ENCODE results near the gene DRGX.

The DRGX gene

DNA sequence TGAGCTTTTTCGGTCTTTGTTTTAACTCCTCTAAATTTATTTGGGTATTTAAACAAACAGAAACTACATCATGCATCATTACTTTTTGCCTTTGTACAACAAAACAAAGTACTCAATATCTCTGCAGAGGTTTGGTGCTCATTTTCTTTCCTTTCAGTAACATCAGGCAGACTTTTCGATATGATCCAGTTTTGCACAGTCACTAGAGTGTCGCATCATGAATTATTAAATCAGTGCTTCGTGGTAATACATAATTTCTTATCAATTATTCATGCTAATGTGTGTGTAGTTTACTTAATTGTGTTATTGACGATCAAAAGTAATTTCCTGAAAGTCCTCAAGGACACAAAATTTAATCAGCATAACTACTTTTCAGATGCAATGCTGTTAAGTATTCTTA lies 31.8 kb downstream of the DRGX start:
- H3K4me3 ChIP-seq (ENCODE audit: low read depth, low read length): no peak overlapping the region
- TF ChIP-seq, protein P1, sequence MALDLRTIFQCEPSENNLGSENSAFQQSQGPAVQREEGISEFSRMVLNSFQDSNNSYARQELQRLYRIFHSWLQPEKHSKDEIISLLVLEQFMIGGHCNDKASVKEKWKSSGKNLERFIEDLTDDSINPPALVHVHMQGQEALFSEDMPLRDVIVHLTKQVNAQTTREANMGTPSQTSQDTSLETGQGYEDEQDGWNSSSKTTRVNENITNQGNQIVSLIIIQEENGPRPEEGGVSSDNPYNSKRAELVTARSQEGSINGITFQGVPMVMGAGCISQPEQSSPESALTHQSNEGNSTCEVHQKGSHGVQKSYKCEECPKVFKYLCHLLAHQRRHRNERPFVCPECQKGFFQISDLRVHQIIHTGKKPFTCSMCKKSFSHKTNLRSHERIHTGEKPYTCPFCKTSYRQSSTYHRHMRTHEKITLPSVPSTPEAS (tag by site-specific recombination; IDR thresholded peaks at IDR 0.05): no peak
- TF ChIP-seq, protein P2, sequence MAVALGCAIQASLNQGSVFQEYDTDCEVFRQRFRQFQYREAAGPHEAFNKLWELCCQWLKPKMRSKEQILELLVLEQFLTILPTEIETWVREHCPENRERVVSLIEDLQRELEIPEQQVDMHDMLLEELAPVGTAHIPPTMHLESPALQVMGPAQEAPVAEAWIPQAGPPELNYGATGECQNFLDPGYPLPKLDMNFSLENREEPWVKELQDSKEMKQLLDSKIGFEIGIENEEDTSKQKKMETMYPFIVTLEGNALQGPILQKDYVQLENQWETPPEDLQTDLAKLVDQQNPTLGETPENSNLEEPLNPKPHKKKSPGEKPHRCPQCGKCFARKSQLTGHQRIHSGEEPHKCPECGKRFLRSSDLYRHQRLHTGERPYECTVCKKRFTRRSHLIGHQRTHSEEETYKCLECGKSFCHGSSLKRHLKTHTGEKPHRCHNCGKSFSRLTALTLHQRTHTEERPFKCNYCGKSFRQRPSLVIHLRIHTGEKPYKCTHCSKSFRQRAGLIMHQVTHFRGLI (tag by site-specific recombination; IDR thresholded peaks at IDR 0.05): no peak
- TF ChIP-seq, protein P3, sequence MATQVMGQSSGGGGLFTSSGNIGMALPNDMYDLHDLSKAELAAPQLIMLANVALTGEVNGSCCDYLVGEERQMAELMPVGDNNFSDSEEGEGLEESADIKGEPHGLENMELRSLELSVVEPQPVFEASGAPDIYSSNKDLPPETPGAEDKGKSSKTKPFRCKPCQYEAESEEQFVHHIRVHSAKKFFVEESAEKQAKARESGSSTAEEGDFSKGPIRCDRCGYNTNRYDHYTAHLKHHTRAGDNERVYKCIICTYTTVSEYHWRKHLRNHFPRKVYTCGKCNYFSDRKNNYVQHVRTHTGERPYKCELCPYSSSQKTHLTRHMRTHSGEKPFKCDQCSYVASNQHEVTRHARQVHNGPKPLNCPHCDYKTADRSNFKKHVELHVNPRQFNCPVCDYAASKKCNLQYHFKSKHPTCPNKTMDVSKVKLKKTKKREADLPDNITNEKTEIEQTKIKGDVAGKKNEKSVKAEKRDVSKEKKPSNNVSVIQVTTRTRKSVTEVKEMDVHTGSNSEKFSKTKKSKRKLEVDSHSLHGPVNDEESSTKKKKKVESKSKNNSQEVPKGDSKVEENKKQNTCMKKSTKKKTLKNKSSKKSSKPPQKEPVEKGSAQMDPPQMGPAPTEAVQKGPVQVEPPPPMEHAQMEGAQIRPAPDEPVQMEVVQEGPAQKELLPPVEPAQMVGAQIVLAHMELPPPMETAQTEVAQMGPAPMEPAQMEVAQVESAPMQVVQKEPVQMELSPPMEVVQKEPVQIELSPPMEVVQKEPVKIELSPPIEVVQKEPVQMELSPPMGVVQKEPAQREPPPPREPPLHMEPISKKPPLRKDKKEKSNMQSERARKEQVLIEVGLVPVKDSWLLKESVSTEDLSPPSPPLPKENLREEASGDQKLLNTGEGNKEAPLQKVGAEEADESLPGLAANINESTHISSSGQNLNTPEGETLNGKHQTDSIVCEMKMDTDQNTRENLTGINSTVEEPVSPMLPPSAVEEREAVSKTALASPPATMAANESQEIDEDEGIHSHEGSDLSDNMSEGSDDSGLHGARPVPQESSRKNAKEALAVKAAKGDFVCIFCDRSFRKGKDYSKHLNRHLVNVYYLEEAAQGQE (tag by site-specific recombination; IDR thresholded peaks at IDR 0.05): no peak
- no peak for TF ChIP-seq ZNF202 (tag by site-specific recombination; IDR thresholded peaks at IDR 0.05; ENCODE audit: borderline replicate concordance)
- H3K4me1 ChIP-seq (ENCODE audit: control insufficient read depth, insufficient read depth, low read length): no peaks in the 10 kb centered on the region
- H3K9me3 ChIP-seq (ENCODE audit: control insufficient read depth, insufficient read depth, low read depth, low read length): no peaks in the 10 kb centered on the region
- no peak overlapping the region for H3K27ac ChIP-seq (ENCODE audit: extremely low read depth, low read depth, low read length)
- ChIA-PET POLR2A (no interaction called here), CTCF (interaction anchor here (0.6 kb wide), 1 partner anchor 696 kb away, joined by 3 read pairs; no protein-coding TSS in a partner anchor)
- H3K36me3 ChIP-seq (ENCODE audit: control insufficient read depth in 2 of 2, insufficient read depth in 1 of 2, low read length in 2 of 2): no peaks in the 10 kb centered on the region

DNA sequence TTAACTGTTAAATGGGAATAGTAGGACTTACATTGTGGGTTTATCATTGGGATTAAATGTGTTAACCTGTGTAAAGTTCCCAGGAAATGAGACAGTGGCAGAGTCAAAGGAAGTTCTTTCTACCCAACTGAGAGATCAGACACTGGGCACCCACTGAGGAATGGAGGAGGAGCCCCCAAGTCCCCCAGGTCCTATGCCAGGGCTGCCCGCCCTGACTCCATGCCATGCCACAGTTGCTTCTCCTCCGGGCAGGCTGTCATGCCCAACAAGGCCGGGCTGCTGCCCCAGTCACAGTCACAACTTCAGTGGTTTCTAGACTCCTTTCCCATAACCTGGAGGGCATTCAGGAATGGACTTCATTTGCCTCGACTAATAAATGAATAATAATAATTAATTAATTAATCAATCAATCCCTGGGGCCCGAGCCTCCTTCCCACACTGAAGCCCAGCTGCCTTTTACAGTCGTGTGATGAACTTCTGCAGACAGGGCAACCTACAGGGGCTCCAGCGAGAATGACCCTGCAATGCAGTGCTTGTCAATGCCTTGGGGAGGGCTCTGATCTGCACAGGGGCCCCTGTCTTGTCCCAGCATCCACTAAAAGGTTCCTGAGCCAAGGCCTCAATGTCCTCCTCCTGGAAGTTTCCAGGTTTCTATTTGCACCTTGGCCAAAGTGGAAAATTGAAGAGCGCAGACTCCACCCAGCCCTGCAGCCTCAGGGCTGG lies 32.4 kb downstream of the DRGX start:
- TF ChIP-seq GLIS1 (tag by site-specific recombination; IDR thresholded peaks at IDR 0.05) (no peak), ZNF202 (tag by site-specific recombination; IDR thresholded peaks at IDR 0.05; ENCODE audit: borderline replicate concordance) (no peak), HOXC10 (CRISPR knock-in tag; IDR thresholded peaks at IDR 0.05) (no peak), KLF8 (tag by site-specific recombination; IDR thresholded peaks at IDR 0.05) (no peak), MYNN (tag by site-specific recombination; IDR thresholded peaks at IDR 0.05; ENCODE audit: borderline replicate concordance) (no peak), ZNF133 (tag by site-specific recombination; IDR thresholded peaks at IDR 0.05) (no peak), ZNF791 (tag by site-specific recombination; IDR thresholded peaks at IDR 0.05) (no peak), ZEB2 (tag by site-specific recombination; IDR thresholded peaks at IDR 0.05) (no peak), ZBTB7A (tag by site-specific recombination; IDR thresholded peaks at IDR 0.05; ENCODE audit: low read depth) (no peak), ZNF837 (tag by site-specific recombination; IDR thresholded peaks at IDR 0.05) (no peak), ZNF175 (tag by site-specific recombination; IDR thresholded peaks at IDR 0.05) (no peak), ZNF501 (tag by site-specific recombination; IDR thresholded peaks at IDR 0.05) (no peak), ZNF394 (tag by site-specific recombination; IDR thresholded peaks at IDR 0.05; ENCODE audit: borderline replicate concordance) (no peak), ZNF560 (tag by site-specific recombination; IDR thresholded peaks at IDR 0.05; ENCODE audit: borderline replicate concordance) (no peak), ZNF223 (tag by site-specific recombination; IDR thresholded peaks at IDR 0.05) (no peak), KLF10 (tag by site-specific recombination; IDR thresholded peaks at IDR 0.05) (no peak), ZNF404 (tag by site-specific recombination; IDR thresholded peaks at IDR 0.05) (no peak)
- TF ChIP-seq, protein P4, sequence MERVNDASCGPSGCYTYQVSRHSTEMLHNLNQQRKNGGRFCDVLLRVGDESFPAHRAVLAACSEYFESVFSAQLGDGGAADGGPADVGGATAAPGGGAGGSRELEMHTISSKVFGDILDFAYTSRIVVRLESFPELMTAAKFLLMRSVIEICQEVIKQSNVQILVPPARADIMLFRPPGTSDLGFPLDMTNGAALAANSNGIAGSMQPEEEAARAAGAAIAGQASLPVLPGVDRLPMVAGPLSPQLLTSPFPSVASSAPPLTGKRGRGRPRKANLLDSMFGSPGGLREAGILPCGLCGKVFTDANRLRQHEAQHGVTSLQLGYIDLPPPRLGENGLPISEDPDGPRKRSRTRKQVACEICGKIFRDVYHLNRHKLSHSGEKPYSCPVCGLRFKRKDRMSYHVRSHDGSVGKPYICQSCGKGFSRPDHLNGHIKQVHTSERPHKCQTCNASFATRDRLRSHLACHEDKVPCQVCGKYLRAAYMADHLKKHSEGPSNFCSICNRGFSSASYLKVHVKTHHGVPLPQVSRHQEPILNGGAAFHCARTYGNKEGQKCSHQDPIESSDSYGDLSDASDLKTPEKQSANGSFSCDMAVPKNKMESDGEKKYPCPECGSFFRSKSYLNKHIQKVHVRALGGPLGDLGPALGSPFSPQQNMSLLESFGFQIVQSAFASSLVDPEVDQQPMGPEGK (tag by site-specific recombination; IDR thresholded peaks at IDR 0.05): no peak
- TF ChIP-seq, protein P5, sequence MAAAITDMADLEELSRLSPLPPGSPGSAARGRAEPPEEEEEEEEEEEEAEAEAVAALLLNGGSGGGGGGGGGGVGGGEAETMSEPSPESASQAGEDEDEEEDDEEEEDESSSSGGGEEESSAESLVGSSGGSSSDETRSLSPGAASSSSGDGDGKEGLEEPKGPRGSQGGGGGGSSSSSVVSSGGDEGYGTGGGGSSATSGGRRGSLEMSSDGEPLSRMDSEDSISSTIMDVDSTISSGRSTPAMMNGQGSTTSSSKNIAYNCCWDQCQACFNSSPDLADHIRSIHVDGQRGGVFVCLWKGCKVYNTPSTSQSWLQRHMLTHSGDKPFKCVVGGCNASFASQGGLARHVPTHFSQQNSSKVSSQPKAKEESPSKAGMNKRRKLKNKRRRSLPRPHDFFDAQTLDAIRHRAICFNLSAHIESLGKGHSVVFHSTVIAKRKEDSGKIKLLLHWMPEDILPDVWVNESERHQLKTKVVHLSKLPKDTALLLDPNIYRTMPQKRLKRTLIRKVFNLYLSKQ (tag by site-specific recombination; IDR thresholded peaks at IDR 0.05; ENCODE audit: borderline replicate concordance): no peak
- Histone ChIP-seq H3K9me3 (ENCODE audit: control insufficient read depth, insufficient read depth, low read depth, low read length) (no peaks in the 10 kb centered on the region), H3K4me1 (ENCODE audit: control insufficient read depth, insufficient read depth, low read length) (no peaks in the 10 kb centered on the region), H3K36me3 (ENCODE audit: control insufficient read depth in 2 of 2, insufficient read depth in 1 of 2, low read length in 2 of 2) (no peaks in the 10 kb centered on the region), H3K4me3 (ENCODE audit: low read depth, low read length) (no peak overlapping the region), H3K27ac (ENCODE audit: extremely low read depth, low read depth, low read length) (no peak overlapping the region)
- POLR2A ChIA-PET: no interaction called here
- CTCF ChIA-PET: interaction anchor here (0.6 kb wide), 1 partner anchor 695 kb away, joined by 3 read pairs; no protein-coding TSS in a partner anchor

Data from HEK293 (cell line).